Peyer's patch (tissue), 4 donors: ENCODE measurements around the gene TRAPPC11. TPM values are rescaled to one million over a fixed set of nuclear protein-coding genes. Genes with fewer than 3 reads are reported as not detected.

ENCODE experiments used
- DNase-seq, 3 donors: peaks; one replicate each; pipeline ENCODE4 v3.0.0-alpha.2; 2017 to 2019
- H3K27ac ChIP-seq, 4 donors: fragments of 200-600 bp; sonication (generic); one replicate each; pipeline ENCODE4 v1.5.1; 2016 to 2019
- H3K27me3 ChIP-seq, 2 donors: fragments of 200-600 bp; sonication (generic); one replicate each; pipeline ENCODE4 v1.5.1; 2019
- H3K36me3 ChIP-seq, 3 donors: fragments of 200-600 bp; sonication (generic); one replicate each; pipeline ENCODE4 v1.5.1; 2016 to 2019
- H3K4me1 ChIP-seq, 4 donors: fragments of 200-600 bp; sonication (generic); one replicate each; pipeline ENCODE4 v1.5.1; 2016 to 2019
- H3K4me3 ChIP-seq, 4 donors: fragments of 200-600 bp; sonication (generic); 1 replicate in 3 of 4; 2 replicates in 1 of 4; pipeline ENCODE4 v1.5.1; 2016 to 2019; ENCODE audit warnings: mild to moderate bottlenecking in 1 of 4
- H3K9me3 ChIP-seq, 4 donors: fragments of 200-600 bp; sonication (generic); one replicate each; pipeline ENCODE4 v1.5.1; 2016 to 2019; ENCODE audit warnings: mild to moderate bottlenecking in 1 of 4
- CTCF ChIP-seq, 6 experiments: fragments of 450-650 bp in 4 of 6; fragments of 200-600 bp in 2 of 6; sonication (generic) in 1 of 6; IDR thresholded peaks; one replicate each; pipeline ENCODE4 v1.5.1; 2017 to 2019; ENCODE audit warnings: antibody characterized with exemption in 6 of 6, mild to moderate bottlenecking in 3 of 6, moderate library complexity in 1 of 6
- POLR2A ChIP-seq, 2 donors: fragments of 450-650 bp; IDR thresholded peaks; one replicate each; pipeline ENCODE4 v1.5.1; 2017; ENCODE audit warnings: antibody characterized with exemption in 2 of 2, mild to moderate bottlenecking in 2 of 2, moderate library complexity in 2 of 2
- total RNA-seq, 4 donors: library from RNA; depleted of rRNA; stranded (reverse); fragments of >200 nt; gene quantifications; one replicate each; pipeline ENCODE4 v1.1.0, GENCODE V29; 2016

TRAPPC11 gene
- total RNA-seq, 4 donors from 2014 or later: 38.0 to 60.1 (median 52.8) TPM

GRCh38 chr4:183738961-183739360 lies 79.9 kb downstream of the TRAPPC11 start:
- TF ChIP-seq CTCF (IDR thresholded peaks at IDR 0.05) (no peak), POLR2A (IDR thresholded peaks at IDR 0.05) (no peak)
- no peaks in the 10 kb centered on the region for H3K4me1 ChIP-seq
- H3K27me3 ChIP-seq: no peaks in the 10 kb centered on the region
- H3K27ac ChIP-seq: no peak overlapping the region
- H3K9me3 ChIP-seq: no peaks in the 10 kb centered on the region
- no peak overlapping the region for H3K4me3 ChIP-seq
- no peaks in the 10 kb centered on the region for H3K36me3 ChIP-seq
- no peak for DNase-seq

GRCh38 chr4:183746305-183747229 lies 87.5 kb downstream of the TRAPPC11 start:
- no peaks in the 10 kb centered on the region for H3K36me3 ChIP-seq
- H3K9me3 ChIP-seq: peaks cover 0 to 5% (median 0%) of the 10 kb centered on the region in 4 donors
- TF ChIP-seq CTCF (IDR thresholded peaks at IDR 0.05) (no peak), POLR2A (IDR thresholded peaks at IDR 0.05) (no peak)
- DNase-seq: no peak
- H3K4me1 ChIP-seq: no peaks in the 10 kb centered on the region
- no peaks in the 10 kb centered on the region for H3K27me3 ChIP-seq
- no peak overlapping the region for H3K4me3 ChIP-seq
- H3K27ac ChIP-seq: no peak overlapping the region

DNA sequence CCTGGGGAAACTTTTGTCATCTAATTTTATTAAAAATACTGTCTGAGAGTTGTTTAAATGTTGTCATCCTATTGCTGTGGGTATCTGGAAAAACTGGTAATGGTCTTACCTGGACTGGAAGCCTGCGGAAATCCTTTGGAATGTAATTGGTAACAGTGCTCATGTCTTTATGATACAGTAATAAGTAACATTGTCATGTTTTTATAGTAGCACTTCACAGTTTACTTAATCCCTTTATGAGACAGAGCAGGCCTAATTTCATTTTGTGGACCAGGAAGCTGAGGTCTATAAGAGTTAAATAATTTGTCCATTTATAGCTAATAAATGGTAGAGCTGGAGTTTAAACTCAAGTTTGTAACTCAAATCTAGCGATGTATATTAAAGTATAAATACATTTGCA lies 88.3 kb downstream of the TRAPPC11 start:
- no peak for DNase-seq
- TF ChIP-seq POLR2A (IDR thresholded peaks at IDR 0.05): no peak
- TF ChIP-seq CTCF (IDR thresholded peaks at IDR 0.05): no peak
- Histone ChIP-seq H3K27ac (no peak overlapping the region), H3K4me3 (no peak overlapping the region), H3K9me3 (peaks cover 0 to 5% (median 0%) of the 10 kb centered on the region in 4 donors), H3K4me1 (no peaks in the 10 kb centered on the region), H3K36me3 (no peaks in the 10 kb centered on the region), H3K27me3 (no peaks in the 10 kb centered on the region)

- TF ChIP-seq POLR2A (IDR thresholded peaks at IDR 0.05) (no peak), CTCF (IDR thresholded peaks at IDR 0.05) (no peak)
- H3K9me3 ChIP-seq: peaks cover 0 to 5% (median 0%) of the 10 kb centered on the region in 4 donors
- H3K4me1 ChIP-seq: no peaks in the 10 kb centered on the region
- no peak overlapping the region for H3K27ac ChIP-seq
- DNase-seq: no peak
- no peaks in the 10 kb centered on the region for H3K27me3 ChIP-seq
- H3K36me3 ChIP-seq: no peaks in the 10 kb centered on the region
- H3K4me3 ChIP-seq: no peak overlapping the region
Measured at GRCh38 chr4:183747931-183748670, 89.0 kb downstream of the TRAPPC11 start.

GRCh38 chr4:183751106-183751505 lies 92.0 kb downstream of the TRAPPC11 start:
- H3K27ac ChIP-seq: no peak overlapping the region
- no peak for DNase-seq
- TF ChIP-seq CTCF (IDR thresholded peaks at IDR 0.05): no peak
- TF ChIP-seq POLR2A (IDR thresholded peaks at IDR 0.05): no peak
- H3K9me3 ChIP-seq: peaks cover 0 to 2% (median 0%) of the 10 kb centered on the region in 4 donors
- no peak overlapping the region for H3K4me3 ChIP-seq
- no peaks in the 10 kb centered on the region for H3K36me3 ChIP-seq
- no peaks in the 10 kb centered on the region for H3K27me3 ChIP-seq
- H3K4me1 ChIP-seq: no peaks in the 10 kb centered on the region
